ENCODE measurements around the gene GJA1.
A peak's percentile ranks its signal among the peaks of the same experiment; 100 is the strongest.
"Not testable (repeated sequence)": the region's sequence is repeated elsewhere in the genome, so short reads cannot be mapped to it uniquely, and the experiment has no call there.

The GJA1 gene

GRCh38 chr6:121435444-121436069 lies at the start of gene GJA1:
TSS of gene GJA1 (plus strand) at chr6:121435646. CDS start at chr6:121446848, 11,202 bp downstream.
- peak; percentile 72 to 78 for DNase-seq (ENCODE audit: low read depth in 2 of 2)

DNA sequence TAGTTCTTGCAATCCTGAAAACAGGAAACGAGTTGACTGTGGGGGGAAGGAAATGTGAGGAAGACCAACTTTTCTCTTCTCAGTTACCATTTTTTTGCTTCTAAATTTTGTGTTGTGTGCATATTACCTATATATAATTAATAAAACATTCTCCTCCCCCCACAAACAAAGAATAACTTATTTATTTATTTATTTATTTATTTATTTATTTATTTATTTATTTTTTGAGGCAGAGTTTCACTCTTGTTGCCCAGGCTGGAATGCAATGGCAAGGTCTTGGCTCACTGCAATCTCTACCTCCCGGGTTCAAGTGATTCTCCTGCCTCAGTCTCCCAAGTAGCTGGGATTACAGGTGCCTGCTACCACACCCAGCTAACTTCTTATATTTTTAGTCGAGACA lies 48.9 kb upstream of the GJA1 start:
- DNase-seq (ENCODE audit: low read depth in 2 of 2) = not testable (repeated sequence)

DNA sequence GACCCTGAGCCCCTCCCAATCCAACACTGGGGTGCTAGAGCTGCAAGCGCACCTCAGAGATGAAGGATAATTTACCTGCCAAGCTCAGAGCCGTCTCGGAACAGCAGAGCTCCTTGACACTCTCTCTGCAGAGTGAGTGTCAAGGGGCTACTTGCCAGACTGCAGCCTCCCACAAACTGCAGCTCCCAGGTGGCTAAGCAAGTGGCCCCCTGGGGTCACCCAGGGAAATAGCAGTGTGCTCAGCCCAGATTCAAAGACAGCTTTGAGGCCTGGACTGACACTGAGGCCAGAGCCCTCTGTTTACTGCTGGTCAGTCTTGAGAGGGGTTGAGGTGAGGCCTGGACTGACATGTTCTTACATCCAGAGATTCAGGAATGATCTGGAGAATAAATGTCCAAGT lies 46.0 kb upstream of the GJA1 start:
- DNase-seq (ENCODE audit: low read depth in 2 of 2) = no peak

- no peak for DNase-seq (ENCODE audit: low read depth in 2 of 2)
These were observed 41.5 kb upstream of the GJA1 start for GRCh38 chr6:121393731-121394505.

DNA sequence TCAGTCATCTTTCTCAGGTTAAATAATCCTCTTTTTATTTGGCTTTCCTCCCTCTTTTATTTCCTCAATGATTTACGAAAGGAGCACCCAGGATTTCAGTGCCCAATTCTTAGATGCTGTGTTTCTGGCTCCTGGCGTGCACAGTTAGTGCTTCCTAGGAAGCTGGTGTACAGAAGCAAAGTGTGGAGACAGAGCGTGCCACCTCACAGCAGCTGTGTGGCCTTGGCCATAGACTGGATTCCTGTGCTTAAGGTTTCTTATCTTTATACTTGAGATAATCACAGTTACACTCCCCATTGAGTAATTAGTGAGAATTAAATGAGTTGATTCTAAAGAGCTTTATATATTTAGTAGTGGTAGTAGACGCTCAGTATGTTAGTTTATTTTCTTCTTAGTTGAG lies 39.7 kb upstream of the GJA1 start:
- DNase-seq (ENCODE audit: low read depth in 2 of 2) = no peak

DNA sequence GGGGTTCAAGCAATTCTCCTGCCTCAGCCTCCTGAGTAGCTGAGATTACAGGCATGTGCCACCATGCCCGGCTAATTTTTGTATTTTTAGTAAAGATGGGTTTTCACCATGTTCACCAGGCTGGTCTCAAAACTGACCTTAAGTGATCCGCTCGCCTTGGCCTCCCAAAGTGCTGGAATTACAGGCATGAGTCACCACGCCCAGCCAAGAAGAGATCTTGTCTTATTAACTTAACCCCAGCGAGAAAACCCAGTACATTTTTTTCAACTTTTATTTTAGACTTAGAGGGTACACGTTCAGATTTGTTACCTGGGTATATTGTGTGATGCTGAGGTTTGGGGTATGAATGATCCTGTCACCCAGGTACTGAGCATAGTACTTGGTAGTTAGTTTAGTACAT lies 38.3 kb upstream of the GJA1 start:
- DNase-seq (ENCODE audit: low read depth in 2 of 2) = not testable (repeated sequence)

DNA sequence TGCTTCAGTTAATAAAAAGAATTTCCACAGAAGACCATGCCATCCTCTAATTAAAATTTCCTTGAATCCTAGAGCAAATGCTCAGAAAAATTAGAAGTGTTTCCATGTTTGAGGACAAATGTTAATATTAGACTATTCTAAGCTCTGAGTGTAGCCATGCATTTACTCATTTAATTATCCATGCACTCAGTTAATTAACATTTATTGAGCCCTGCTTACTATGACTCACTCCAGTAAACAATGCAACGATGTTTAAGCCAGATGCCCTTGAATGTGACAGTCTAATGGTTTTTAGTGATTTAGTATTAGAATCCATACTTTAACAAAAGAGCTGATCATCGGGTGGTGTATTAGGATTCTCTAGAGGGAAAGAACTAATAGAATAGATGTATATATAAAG lies 37.3 kb upstream of the GJA1 start:
- DNase-seq (ENCODE audit: low read depth in 2 of 2) = no peak

GRCh38 chr6:121399966-121400365 lies 35.5 kb upstream of the GJA1 start:
- no peak for DNase-seq (ENCODE audit: low read depth in 2 of 2)

DNA sequence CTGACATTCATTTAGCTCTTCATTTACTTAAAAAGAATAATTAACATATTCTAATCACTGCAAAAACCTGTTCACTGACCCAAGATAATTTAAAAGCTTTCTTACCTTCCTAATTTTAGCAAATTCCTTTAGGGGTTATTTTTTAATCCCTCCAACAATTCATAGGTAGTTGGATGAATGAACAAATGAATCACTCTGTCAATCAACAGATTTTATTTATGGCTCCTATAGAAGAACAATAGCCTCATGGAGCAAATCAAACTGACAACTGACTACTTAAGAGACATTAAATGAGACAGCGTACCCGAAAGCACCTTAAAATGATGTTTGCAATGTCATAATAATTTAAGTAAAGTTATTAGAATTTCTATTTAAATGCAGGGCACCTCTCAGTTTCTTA lies 31.5 kb upstream of the GJA1 start:
- no peak for DNase-seq (ENCODE audit: low read depth in 2 of 2)

DNA sequence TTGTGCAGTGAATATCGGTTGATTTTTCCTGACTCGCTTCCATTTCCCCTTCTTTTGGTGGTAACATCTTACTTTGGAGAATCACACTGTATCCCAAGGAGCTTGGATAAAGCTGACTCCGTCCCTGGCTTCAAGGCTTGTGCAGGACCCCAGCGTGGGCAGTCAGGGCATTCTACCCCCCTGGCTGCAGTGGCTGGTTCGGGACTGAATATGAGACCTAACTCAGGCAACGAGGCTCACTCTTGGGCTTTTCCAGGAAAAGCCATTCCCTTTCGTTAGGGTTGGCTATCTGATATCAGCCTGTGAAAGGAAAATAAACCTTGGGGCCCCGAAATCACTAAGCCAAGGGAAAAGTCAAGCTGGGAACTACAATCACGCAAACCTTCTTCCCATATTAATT lies 30.1 kb upstream of the GJA1 start:
- no peak for DNase-seq (ENCODE audit: low read depth in 2 of 2)

- no peak for DNase-seq (ENCODE audit: low read depth in 2 of 2)
These were observed 27.1 kb upstream of the GJA1 start for GRCh38 chr6:121408321-121408720.

DNA sequence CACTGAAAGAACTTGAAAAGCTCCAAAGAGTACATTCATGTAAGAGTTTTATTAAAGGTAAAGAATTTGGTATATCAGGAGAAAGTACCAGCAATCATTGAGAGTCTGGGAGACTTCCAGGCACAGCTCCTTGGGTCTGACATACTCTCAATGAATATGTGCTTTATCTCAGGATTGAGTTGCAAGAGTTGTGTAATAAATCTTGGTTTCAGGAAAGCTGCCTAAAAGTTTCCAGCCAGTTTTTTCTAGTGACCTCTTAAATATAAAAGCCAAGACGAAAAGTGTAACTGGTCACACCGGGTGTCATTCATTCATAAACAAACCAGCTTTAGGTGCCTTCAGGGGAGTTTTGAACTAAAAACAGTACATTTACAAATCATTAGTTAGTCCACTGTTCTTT lies 21.6 kb upstream of the GJA1 start:
- DNase-seq (ENCODE audit: low read depth in 2 of 2) = no peak

DNA sequence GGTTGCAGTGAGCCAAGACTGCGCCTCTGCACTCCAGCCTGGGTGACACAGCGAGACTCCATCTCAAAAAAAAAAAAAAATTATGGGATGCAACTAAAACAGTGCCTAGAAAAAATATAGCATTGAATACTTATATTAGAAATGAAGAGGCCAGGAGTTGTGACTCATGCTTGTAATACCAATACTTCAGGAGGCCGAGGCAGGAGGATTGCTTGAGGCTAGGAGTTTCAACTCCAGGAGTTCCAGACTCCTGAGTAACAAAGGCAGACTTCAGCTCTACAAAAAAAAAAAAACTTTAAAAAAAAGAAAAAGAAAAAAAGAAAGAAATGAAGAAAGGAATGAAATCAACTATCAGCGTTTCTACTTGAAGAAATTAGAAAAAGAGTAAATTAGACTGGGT lies 17.1 kb upstream of the GJA1 start:
- DNase-seq (ENCODE audit: low read depth in 2 of 2) = no peak

- no peak for DNase-seq (ENCODE audit: low read depth in 2 of 2)
These were observed 8.8 kb upstream of the GJA1 start for GRCh38 chr6:121426686-121427085.

DNA sequence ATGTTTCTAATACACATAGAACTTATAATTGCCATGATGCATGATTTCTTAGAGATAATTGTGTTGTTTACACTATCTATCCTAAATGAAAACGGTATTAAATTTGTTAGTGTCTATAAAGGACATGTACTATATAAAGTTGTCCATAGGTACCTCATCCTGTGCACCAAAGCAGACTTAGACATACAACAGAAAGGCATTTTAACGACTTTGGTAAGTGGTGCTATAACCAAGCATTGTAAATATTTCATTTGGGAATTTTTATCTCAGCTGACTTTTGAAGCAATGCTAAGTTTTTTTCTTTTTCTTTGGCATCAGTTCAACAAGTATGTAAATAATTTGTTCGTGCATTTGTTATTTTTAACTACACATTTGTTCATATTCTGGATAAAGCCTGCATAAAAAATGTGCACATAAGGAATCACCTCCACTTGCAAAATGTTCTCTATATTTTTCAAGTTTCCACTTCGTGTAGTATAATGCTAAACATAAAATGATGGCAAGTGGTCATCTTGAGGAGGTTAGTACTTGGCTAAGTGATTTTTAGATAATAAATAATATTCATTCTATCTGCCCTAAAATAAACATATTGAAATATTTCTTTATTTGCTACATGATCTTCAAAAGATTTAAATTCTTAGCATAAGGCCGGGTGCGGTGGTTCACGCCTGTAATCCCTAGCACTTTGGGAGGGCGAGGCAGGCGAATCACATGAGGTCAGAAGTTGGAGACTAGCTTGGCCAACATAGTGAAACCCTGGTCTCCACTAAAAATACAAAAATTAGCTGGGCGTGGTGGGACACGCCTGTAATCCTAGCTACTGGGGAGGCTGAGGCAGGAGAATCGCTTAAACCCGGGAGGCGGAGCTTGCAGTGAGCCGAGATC lies 6.3 kb upstream of the GJA1 start:
- DNase-seq (ENCODE audit: low read depth in 2 of 2) = no peak

DNA sequence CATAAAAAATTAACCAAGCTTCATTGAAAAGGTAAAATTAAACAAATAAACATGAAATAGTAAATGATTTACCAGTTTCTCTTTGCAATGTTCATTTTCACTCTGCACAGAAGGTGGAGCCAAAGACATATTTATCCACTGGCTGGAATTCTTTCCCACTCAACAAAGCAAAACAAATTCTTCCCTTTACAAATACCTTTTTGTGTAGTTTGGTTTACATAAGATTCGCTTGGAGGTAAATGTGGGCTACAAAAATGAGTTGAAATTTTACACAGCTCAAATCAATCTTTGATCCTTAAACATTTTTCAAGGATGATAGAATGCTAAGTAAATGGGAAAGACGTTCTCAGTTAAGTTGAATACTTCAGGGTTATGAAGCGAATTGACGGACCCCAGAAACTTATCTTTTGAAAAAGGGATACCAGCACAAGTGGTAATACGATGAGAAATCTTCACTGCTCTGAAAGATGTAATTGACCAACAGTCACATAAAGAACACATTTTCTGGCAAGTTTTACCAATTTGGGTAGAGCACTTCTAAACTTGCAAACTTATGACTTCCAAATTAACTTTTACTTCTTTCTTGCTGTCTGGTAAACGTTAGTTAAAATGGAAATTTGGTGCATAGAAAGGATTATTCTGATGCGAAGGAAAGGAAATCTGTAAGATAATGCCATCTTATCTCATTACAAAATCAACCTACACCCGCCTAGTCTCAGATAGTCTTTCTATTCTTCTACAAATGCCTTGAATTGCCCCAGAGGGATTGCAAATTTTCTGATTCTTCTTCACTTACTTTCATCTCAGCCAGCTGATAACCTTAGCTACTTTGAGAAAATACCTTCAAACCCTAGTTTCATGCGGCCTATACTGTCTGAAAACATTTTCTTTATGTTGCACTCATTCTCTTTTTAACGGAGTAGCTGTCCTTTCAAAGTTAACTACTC lies 4.7 kb upstream of the GJA1 start:
- DNase-seq (ENCODE audit: low read depth in 2 of 2) = no peak

GRCh38 chr6:121431776-121432175 lies 3.7 kb upstream of the GJA1 start:
- DNase-seq (ENCODE audit: low read depth in 2 of 2) = not testable (repeated sequence)

DNA sequence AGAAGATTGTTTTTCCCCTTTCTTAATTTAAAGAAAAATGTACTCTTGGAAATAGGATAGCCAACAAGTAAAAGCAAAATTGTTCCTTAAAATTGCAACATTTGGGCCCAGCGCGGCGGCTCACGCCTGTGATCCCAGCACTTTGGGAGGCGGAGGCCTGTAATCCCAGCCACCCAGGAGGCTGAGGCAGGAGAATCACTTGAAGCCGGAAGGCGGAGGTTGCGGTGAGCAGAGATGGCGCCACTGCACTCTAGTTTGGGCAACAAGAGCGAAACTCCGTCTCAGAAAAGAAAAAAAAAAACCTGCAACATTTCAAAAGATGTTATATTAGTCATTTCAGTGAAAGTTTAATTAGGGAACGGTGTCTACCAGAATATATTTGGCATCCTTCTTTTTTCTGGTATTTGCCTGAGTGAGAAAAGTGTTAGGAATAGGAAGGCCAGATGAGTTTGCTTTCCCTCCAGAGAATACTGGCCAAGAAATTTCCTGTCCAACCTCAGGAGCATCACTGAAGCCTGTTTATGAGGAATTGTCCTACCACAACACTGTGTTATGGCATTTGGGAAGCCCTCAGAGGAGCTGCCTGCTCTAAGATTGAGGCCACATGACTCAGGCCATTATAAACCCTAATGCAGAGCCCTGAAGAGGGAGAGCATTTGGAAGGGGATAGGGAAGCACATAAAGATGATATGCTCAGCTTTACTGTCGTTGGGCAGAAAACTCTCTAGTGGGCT lies 1.2 kb upstream of the GJA1 start:
- no peak for DNase-seq (ENCODE audit: low read depth in 2 of 2)

- DNase-seq (ENCODE audit: low read depth in 2 of 2) = no peak
These were observed 920 bp downstream of the GJA1 start for GRCh38 chr6:121436274-121436857.

All from fibroblast of skin of left biceps (primary cell).